Activated CD4-positive, CD25-positive, alpha-beta regulatory T cell treated with anti-CD3 and anti-CD28 coated beads, Interleukin-2, amount 50 U/mL, for 16 hours (primary cell): Measurements from ENCODE around the gene RCBTB1.
A peak's percentile ranks its signal among the peaks of the same experiment; 100 is the strongest.
"Not testable (repeated sequence)": the region's sequence is repeated elsewhere in the genome, so short reads cannot be mapped to it uniquely, and the experiment has no call there.

Experiments used
- DNase-seq: peaks from one replicate; pipeline ENCODE4 v3.0.0-alpha.2; 2020; ENCODE audit warnings: low read depth, low spot score

The RCBTB1 gene

DNA sequence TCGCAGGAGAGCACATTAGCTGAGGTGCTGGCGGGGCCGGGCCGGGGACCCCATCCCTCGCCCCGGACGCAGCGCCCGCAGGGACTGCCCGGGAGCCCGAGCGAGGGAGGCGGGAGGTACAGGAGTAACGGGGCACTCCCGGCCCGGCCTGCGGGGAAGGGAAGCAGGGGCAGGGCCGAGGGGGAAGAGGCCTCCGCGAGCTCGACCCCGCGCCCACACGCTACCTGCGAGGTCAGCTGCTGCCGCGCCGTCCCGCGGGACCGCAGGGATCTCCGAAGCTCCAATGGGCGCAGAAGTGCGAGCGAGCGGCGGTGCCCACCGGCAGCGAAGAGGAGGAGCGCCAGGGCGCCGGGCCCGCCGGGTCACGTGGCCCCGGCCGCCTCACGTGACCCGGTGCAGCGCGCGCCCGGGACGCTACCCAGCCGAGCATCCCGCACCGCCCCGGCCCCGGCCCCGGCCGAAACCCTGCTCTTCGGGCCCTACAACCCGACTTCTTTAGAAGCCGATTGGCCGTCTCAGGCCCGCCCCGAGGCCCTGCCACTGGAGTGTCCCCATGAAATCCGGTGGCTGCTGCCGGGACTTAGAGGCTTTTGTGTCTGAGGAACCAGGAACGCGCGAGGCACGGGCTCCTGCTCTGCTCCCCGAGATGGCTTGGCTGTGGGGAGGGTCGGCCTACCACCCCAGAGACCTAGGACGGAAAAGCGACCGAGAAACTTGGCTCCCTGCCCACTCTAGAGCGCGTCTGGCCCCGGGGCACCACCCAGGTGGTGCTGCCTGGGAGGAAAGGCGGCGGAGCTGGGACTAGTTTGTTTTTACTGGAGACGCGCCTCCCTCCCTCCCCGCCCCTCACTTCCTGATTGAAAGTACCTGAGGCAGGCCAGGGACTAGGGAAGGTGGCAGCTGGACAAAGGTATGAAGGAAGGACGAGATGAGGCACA is at the start of gene RCBTB1:
Gene RCBTB1 (minus strand): TSS at position 339 of the 938 bp plus-strand sequence. CDS start 18,279 bp downstream, outside the sequence.
- peak; percentile 26 for DNase-seq

DNA sequence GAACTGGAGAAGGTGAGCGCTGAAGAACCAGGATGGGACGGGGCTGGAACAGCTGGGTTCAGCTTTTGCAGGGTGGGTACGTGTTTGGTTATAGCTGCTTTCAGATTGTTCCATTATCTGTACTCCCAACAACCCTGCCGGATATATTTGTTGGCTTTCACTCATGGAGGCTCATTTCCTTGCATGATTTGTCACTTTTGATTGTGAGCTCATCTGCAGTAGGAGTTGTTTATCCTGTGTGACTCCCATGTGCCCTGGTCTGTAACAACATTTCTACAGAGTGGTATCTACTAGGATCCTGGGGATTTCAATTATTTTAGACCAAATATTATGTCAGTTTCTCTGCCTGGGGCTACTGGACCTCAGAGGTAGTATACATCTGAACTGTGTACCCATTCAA is 48.4 kb upstream of the RCBTB1 start:
- no peak for DNase-seq

DNA sequence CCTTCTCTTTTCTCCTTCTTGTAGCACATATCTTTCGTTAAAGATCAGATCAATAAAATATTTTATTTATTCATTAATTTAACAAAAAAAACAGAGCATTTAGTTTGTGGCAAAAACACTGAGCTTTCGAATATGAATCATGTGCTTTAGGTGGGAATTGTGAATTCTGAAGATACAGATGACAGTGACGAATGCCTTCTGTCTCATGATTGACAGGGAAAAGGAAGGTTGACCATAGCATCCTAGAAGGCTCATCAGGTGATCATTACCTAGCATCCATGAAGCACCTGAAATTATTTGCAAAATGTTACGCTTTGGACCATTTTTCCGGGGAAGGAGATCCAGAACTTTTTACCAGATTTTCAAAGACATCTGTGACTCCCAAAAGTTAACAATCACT is 46.8 kb upstream of the RCBTB1 start:
- no peak for DNase-seq

DNA sequence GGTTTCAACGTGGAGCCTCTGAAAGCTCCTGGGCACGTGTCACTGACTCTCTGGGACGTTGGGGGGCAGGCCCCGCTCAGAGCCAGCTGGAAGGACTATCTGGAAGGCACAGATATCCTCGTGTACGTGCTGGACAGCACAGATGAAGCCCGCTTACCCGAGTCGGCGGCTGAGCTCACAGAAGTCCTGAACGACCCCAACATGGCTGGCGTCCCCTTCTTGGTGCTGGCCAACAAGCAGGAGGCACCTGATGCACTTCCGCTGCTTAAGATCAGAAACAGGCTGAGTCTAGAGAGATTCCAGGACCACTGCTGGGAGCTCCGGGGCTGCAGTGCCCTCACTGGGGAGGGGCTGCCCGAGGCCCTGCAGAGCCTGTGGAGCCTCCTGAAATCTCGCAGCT is 45.2 kb upstream of the RCBTB1 start:
- no peak for DNase-seq

- no peak for DNase-seq
Measured at GRCh38 chr13:49629947-49630346, 44.6 kb upstream of the RCBTB1 start.

GRCh38 chr13:49629196-49629938 is 44.0 kb upstream of the RCBTB1 start:
- DNase-seq, result no peak

GRCh38 chr13:49627831-49628652 is 42.7 kb upstream of the RCBTB1 start, which contains the start of gene ARL11:
Gene ARL11 (plus strand): TSS chr13:49628507. CDS start chr13:49630448, 1,941 bp downstream.
- no peak for DNase-seq

DNA sequence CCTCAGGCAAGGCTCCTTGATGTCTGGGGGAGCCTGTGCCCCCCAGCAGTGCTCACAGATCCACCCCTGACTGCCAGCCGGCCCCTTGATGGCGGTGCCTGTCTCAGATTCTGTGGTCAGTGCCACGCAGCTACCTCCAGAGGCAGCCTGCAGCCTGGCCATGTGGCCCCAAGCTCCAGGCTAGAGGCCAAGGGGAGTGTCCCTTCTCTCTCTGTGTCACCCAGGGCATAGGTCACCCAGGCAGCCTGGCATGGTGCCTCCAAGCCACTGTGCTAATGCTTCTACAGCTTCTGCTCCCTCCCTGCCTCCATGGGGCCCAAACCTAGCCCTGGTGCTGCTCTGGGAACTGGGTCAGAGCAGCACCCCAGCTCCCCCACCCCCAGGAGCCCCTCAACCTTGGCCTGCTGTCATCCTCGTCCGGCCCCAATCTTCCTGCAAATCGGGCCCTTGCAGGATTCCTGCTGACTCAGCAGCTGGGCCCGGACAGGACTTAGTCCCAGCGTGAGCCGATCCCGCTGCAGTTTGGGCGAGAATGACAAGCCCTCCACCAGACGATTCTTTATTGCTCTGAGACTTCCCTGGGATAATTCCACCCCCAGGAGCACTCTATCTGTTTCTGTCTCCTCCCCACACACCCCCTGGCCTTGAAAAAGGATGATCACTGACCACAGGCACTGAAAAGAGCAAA is 40.2 kb upstream of the RCBTB1 start:
- DNase-seq, result no peak

DNA sequence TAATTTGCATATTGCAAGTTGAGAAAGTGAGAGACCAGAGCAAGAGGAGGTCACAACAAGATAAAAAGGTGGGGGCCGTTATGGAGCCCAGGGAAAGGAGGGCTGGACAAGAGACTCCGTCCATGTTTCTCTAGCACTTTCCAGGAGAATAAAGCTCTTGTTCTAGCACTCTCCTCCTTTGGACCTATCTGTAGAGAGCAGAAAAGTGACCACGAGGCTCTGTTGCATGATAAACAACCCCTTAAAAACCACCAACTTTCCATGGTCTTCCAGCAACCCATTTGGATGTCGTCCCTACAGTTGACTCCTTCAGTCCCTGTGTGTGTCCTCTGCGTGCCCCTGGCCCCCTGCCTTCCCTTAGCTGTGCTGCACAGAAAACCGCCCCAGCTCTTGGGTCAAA is 38.9 kb upstream of the RCBTB1 start:
- no peak for DNase-seq

- DNase-seq, result no peak
Measured at GRCh38 chr13:49622174-49622946, 37.0 kb upstream of the RCBTB1 start.

DNA sequence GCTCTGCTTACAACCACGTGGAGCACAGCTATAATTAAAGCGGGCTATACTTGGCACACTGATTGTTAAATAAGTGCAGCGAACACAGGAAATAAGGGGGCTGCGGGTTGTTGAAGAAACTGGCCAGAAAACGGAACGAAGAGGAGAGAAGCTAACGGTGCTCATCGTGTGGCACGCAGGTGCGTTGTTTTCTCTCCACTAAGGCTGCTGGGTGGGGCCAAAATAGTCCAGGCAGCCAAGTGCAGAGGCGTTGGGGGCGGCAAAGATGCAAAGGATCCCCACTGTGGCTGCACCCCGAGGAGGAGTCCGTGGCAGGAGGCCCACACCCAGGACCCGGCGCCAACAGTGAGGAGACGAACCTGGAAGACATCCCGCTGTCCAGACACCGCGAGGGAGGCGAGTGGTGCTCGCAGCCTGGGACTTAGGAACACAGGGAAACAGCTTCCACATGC is 34.8 kb upstream of the RCBTB1 start:
- no peak for DNase-seq

DNA sequence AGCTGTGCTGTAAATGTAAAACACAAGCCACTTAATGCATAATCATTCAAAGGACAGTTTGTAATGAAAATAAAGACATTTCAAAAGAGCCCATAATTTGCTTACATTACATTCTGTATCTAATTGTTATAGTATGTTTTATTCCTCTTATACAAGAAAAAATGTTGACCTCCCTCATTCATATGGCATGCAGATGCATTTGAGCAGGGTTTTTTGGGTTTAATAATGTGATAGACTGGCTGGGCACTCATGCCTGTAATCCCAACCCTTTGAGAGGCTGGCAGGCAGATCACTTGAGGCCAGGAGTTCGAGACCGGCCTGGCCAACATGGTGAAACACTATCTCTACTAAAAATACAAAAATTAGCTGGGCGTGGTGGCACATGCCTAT is 31.3 kb upstream of the RCBTB1 start:
- DNase-seq, result no peak

DNA sequence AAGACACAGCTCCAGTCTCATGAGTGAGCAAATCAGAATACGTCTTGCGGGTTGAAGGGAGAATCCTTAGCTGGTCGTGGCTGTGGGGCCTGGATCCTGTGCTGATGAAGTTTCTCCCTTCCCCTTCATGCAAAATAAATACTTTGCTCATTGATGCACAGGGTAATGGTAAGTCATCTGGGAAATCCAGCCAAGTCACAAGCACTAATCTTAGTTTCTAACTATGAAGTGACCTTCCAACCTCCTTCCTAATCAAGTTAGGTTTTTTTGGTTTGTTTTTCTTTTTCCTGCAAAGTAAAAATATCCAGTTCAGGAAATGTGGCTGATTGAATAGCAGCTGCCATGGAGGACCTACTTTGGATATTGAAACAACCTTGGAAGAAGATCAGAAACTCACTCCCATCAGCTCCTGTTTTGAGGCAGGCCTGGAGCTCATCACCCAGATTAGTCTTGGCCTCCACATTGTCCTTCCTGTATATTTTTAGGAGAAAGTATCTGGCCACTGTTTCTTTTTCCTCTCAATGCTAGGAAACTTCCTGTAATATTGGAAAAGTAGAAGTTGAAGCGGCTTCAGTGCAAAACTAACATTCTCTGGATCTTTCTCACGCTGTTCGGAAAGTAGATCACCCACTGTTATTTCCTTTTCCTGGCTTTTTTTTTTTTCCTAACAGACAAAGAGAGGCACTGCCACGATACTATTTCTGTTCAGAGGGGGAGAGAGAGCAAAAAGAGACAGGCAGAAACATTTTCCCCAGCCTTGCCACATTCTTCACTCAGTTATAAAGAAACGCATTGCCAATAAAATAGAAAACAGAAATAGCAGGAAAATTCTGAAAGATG is 30.7 kb upstream of the RCBTB1 start:
- DNase-seq, result no peak

DNA sequence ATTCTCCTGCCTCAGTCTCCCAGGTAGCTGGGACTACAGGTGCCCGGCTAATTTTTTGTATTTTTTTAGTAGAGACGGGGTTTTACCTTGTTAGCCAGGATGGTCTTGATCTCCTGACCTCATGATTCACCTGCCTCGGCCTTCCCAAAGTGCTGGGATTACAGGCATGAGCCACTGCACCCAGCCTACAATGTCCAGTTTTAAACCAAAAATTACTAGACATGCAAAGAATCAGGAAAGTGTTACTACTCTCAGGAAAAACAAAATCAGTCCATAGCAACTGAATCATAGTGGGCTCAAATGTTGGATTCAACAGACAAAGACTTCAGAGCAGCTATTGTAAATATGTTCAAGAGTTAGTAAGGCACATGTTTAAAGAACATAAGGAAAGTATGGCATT is 26.7 kb upstream of the RCBTB1 start:
- DNase-seq, result not testable (repeated sequence)

GRCh38 chr13:49610176-49610575 is 24.8 kb upstream of the RCBTB1 start:
- DNase-seq, result no peak

DNA sequence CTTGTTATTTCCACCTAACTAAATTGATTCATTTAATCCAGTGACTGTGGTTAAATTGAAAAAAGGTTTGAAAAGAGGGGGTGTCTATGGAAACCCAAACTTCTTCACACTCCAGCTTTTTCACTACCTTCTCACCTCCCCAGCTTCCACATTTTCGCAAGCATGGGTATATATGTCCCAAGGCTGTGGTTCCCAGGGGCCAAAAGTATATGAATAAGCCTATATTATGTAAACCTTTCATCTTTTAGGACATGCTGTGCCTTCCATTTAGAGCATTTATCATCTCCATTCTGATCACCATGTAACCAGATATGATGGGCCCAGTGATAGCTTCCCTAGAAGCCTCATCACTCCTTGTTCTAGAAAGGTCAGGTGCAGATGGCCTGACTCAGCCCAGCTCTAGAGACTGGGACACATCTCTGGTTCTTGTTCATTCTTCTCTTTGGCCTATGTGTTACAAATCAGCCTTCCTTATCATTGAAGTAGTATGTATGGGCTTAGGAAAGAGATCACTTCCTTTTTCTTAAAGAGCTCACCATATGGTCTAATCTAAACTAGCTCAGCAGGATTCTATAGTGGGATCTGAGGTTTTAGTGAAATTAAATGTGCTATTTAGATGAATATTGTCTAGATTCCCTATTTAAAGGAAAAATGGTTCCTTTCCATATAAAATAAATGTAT is 23.4 kb upstream of the RCBTB1 start:
- no peak for DNase-seq

DNA sequence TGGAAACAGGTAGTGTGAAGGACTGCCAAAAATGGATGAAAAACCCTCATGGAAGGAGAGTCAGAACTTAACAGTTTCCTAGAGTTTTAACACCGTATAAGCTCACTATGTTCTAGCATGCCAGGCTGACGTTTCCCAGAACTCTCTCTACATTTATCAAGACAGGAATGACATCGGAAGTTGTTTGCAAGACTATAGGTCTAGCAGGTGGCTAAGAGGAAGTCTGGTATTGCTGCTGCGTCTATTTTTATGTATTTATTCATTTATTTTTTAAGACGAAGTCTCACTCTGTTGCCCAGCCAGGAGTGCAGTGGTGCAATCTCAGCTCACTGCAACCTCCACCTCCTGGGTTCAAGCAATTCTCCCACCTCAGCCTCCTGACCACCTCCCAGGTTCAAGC is 22.4 kb upstream of the RCBTB1 start:
- no peak for DNase-seq

- peak; percentile 54 for DNase-seq
Measured at GRCh38 chr13:49606747-49607648, 21.6 kb upstream of the RCBTB1 start.
